Activated naive CD8-positive, alpha-beta T cell treated with anti-CD3 and anti-CD28 coated beads for 36 hours (primary cell): Measurements from ENCODE around the gene MTHFR. TPM values are rescaled to one million over a fixed set of nuclear protein-coding genes. Genes with fewer than 3 reads are reported as not detected.

Experiments used
- DNase-seq: peaks from one replicate; pipeline ENCODE4 v3.0.0; 2021
- H3K27ac Mint-ChIP-seq: one replicate; pipeline ENCODE4 v1.8.0; 2022; ENCODE audit warnings: mild to moderate bottlenecking, moderate library complexity, mixed read lengths
- H3K27me3 Mint-ChIP-seq: one replicate; pipeline ENCODE4 v1.8.0; 2022; ENCODE audit warnings: mild to moderate bottlenecking, mixed read lengths
- H3K36me3 Mint-ChIP-seq: one replicate; pipeline ENCODE4 v1.8.0; 2021; ENCODE audit warnings: mild to moderate bottlenecking, mixed read lengths
- H3K4me1 Mint-ChIP-seq: one replicate; pipeline ENCODE4 v1.8.0; 2021; ENCODE audit warnings: mixed read lengths
- H3K4me3 Mint-ChIP-seq: one replicate; pipeline ENCODE4 v1.8.0; 2022; ENCODE audit warnings: mild to moderate bottlenecking, moderate library complexity, mixed read lengths
- H3K9me3 Mint-ChIP-seq: one replicate; pipeline ENCODE4 v1.8.0; 2022; ENCODE audit warnings: mixed read lengths
- total RNA-seq, 2 experiments: library from RNA; stranded (reverse); gene quantifications; one replicate each; pipeline ENCODE4 v1.2.3, GENCODE V29; 2021

MTHFR gene
- total RNA-seq, result 10 to 100 TPM; 11.0 to 12.2 TPM

DNA sequence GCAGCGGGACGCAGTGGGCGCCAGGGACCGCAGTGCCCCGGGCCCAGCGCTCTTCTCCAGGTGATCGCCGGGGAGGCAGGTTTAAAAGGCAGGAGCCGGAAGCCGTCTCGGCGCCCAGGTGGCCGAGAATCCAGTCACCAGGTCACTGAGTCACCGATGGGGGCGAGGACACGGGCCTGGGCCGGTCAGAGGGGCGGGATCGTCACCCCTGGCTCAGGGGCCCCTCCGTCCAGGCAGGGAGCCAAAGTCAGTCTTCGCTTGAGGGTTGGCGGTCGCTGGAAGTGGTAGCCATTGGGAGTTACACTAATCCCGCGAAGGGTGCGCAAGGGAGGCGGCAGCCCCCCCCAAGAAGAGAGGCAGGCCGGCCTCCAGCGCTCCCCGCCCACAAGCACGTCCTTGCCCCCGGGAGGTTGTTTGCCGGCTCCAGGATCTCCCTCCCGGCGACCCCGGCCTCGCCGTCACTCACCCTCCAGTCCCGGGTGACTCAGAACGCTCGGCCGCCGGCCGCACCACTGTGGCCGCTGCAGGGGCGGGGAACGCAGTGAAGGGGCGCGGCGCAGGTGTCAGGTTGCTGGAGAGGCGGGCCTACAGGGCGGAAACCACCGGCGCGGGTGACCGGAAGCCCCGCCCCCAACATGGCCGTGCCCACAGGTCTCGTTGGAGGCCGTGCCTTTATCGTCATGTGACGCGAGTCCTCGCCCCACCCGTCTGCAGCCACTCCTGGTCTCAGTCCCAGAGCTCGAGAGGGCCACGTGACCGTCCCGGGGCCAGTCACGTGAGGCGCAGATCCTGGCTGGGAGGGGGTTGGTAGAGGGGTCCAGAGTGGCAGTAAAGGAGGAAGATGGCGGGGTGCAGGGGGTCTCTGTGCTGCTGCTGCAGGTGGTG is at the start of gene MTHFR, which contains the start of gene CLCN6:
MTHFR (minus strand) TSS at position 543 of the 885 bp plus-strand sequence. CDS start 2,848 bp downstream, outside the sequence.
CLCN6 (plus strand) TSS at position 770 of the 885 bp plus-strand sequence; CDS start at position 842, 72 bp downstream.
- H3K36me3 Mint-ChIP-seq, result peaks cover 4% of the 10 kb centered on the region
- H3K27me3 Mint-ChIP-seq, result no peaks in the 10 kb centered on the region
- H3K27ac Mint-ChIP-seq, result peak within 1 kb of the TSS; percentile 87
- peaks cover 49% of the 10 kb centered on the region for H3K4me1 Mint-ChIP-seq
- no peaks in the 10 kb centered on the region for H3K9me3 Mint-ChIP-seq
- DNase-seq, result peak; percentile 99
- peak within 1 kb of the TSS; percentile 93 for H3K4me3 Mint-ChIP-seq

DNA sequence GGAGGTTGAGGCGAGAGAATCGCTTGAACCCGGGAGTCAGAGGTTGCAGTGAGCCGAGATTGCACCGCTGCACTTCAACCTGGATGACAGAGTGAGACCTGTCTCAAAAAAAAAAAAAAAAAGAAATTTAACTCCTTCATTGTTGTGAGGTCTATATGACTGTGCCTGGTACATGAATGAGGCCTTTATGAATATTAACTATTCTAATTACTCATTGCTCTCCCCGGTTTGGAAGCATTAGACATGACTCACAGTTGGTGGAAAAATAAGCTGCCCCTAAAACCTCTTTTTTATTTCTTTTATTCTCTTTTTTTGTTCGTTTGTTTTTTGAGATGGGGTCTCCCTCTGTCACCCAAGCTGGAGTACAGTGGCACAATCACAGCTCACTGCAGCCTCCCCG is 49.7 kb upstream of the MTHFR start:
- H3K9me3 Mint-ChIP-seq, result no peaks in the 10 kb centered on the region
- peaks cover 70% of the 10 kb centered on the region for H3K27me3 Mint-ChIP-seq
- H3K27ac Mint-ChIP-seq, result no peak overlapping the region
- no peak overlapping the region for H3K4me3 Mint-ChIP-seq
- peaks cover 12% of the 10 kb centered on the region for H3K4me1 Mint-ChIP-seq
- H3K36me3 Mint-ChIP-seq, result no peaks in the 10 kb centered on the region
- DNase-seq, result no peak

DNA sequence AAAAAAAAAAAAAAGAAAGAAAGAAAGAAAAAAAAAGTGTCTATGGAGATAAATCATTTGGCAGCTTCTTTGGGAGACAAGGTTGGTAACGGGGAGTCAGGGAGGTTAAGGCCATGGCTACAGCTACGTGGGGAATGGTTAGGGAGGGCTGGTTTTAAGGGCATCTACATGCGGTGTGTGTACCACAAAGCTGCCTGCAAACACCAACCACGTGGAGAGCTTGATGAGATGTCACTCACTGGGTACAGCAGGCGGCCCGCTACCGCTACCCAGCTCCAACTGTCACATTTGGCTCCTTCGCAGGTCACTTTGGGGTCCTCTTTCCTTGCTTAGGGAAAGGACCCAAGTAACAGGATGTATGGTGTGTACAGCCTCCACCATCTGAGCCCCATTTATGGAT is 48.8 kb upstream of the MTHFR start:
- Mint-ChIP-seq H3K27me3 (peaks cover 61% of the 10 kb centered on the region), H3K36me3 (no peaks in the 10 kb centered on the region), H3K4me3 (no peak overlapping the region), H3K9me3 (no peaks in the 10 kb centered on the region), H3K27ac (no peak overlapping the region), H3K4me1 (peaks cover 12% of the 10 kb centered on the region)
- DNase-seq, result no peak

DNA sequence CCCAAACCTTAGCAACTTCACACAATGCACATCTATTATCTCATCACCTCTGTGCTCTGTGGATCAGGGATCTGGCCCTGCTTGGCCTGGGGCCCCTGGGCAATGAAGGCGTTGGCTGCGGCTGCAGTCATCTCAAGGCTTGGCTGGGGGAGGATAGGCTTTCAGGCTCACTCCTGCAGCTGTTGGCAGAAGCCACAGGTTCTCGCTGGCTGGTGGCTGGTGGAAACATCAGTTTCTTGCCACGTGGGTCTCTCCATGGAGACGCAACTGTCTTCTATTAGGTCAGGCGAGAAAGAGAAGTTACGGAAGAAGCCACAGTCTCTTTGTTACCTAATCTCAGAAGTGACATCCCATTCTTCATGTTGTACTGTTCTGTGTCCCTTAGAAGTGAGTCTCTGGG is 45.4 kb upstream of the MTHFR start:
- Mint-ChIP-seq H3K27ac (no peak overlapping the region), H3K27me3 (peaks cover 32% of the 10 kb centered on the region), H3K4me3 (no peak overlapping the region), H3K9me3 (no peaks in the 10 kb centered on the region), H3K4me1 (no peaks in the 10 kb centered on the region), H3K36me3 (peaks cover 2% of the 10 kb centered on the region)
- no peak for DNase-seq

DNA sequence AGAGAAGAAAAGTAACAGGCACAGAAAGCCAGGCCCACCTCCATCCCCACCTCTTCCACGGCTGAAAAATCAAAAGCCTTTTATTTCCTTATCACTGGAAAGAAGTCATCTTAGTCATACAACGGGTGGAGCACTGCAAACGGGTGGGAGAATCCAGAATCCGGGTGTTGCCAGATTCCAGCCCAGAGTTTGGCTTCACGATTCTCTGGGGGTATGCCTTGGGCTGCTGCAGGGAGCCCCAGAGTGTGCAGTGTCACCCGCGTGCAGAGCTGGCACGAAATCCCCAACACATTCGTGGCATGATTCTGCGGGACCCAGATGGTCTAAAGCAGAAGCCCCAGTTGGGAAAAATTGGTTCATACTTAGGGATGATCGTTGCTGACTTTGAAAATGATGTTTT is 44.4 kb upstream of the MTHFR start:
- Mint-ChIP-seq H3K4me1 (no peaks in the 10 kb centered on the region), H3K4me3 (no peak overlapping the region), H3K27ac (no peak overlapping the region), H3K9me3 (no peaks in the 10 kb centered on the region), H3K27me3 (peaks cover 22% of the 10 kb centered on the region), H3K36me3 (peaks cover 6% of the 10 kb centered on the region)
- DNase-seq, result no peak

DNA sequence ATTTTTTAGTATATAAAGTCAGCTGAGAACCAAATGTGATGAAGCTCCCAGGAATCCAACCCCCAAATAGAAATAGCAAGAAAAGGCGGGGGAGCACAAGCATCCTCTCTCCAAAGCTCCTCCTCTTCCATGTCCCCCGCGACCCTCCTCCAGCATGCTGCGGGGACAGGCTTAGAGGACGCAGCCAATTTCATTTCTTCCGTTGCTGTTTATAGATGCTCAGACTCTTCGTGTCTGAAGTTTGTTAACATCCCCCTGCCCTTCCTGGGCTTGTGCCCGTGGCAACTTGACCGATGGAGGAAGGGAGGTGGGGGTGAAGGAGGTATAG is 42.6 kb upstream of the MTHFR start:
- Mint-ChIP-seq H3K27me3 (peaks cover 9% of the 10 kb centered on the region), H3K36me3 (peaks cover 12% of the 10 kb centered on the region), H3K27ac (no peak overlapping the region), H3K4me1 (no peaks in the 10 kb centered on the region), H3K4me3 (no peak overlapping the region), H3K9me3 (no peaks in the 10 kb centered on the region)
- no peak for DNase-seq

DNA sequence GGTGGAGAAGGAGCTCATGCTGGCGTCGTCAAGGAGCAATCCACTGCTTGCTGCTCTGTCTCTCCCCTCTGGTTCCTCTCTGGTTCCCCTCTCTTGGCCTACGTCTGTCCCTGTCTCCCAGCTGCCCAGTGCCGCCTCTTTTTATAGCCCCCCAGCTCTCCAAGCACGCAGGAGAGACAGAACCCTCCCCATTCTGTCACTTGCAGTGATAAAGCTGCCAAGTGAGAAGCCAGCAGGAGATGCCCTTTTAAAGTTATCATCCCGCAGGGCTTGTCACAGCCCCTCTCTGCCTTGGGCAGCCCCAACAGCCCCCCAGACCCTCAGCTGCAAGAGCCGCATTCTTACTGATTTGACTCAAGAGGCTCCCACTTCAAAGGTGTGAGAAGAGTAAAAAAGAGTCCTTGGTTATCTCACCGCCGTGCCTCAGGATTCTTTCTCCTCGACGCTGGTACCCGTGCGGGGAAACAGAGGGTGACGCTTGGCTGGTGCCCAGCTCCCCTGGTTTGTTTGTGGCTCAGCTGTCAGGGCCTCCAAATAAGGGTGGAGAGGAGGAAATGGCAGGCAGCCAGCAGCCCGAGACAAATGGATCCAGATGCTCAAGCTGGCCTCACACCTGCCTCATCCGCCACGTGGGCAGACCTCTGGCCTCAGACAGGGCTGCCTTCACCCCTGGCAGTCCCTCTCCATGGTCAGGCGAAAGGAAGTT is 42.1 kb upstream of the MTHFR start, which contains the start of gene NPPA:
NPPA (minus strand) TSS at position 117 of the 706 bp plus-strand sequence; CDS start at position 18, 99 bp downstream.
- no peak within 1 kb of the TSS for H3K4me3 Mint-ChIP-seq
- peaks cover 12% of the 10 kb centered on the region for H3K36me3 Mint-ChIP-seq
- H3K4me1 Mint-ChIP-seq, result no peaks in the 10 kb centered on the region
- H3K9me3 Mint-ChIP-seq, result no peaks in the 10 kb centered on the region
- no peak within 1 kb of the TSS for H3K27ac Mint-ChIP-seq
- no peak for DNase-seq
- H3K27me3 Mint-ChIP-seq, result peaks cover 4% of the 10 kb centered on the region

DNA sequence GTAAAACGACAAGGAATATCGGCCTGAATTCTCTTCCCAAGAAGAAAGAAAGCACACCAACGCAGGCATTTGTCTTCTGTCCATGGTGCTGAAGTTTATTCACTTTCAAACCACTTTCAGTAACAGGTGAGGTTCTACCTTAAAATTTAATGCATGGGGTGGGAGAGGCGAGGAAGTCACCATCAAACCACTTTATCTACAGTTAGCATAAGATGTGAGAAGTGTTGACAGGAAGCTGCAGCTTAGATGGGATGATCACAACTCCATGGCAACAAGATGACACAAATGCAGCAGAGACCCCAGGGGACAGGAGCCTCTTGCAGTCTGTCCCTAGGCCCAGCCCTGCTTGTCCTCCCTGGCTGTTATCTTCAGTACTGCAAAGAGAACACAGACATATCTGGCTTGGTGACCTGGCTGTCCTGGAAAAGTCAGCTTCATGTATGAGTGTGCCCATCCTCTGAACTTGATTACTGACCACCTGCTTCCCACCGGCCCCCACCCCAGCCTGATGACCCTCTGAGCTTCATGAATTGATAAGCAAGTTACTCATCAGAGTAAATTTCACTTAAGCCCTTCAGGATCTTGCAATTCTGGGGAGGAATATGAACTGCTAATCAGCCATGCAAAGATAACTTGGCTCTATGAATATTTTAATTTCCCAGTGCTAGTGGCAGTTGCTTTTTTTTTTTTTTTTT is 40.0 kb upstream of the MTHFR start:
- Mint-ChIP-seq H3K27me3 (no peaks in the 10 kb centered on the region), H3K9me3 (no peaks in the 10 kb centered on the region), H3K4me1 (no peaks in the 10 kb centered on the region), H3K36me3 (peaks cover 16% of the 10 kb centered on the region), H3K27ac (no peak overlapping the region), H3K4me3 (no peak overlapping the region)
- DNase-seq, result no peak

DNA sequence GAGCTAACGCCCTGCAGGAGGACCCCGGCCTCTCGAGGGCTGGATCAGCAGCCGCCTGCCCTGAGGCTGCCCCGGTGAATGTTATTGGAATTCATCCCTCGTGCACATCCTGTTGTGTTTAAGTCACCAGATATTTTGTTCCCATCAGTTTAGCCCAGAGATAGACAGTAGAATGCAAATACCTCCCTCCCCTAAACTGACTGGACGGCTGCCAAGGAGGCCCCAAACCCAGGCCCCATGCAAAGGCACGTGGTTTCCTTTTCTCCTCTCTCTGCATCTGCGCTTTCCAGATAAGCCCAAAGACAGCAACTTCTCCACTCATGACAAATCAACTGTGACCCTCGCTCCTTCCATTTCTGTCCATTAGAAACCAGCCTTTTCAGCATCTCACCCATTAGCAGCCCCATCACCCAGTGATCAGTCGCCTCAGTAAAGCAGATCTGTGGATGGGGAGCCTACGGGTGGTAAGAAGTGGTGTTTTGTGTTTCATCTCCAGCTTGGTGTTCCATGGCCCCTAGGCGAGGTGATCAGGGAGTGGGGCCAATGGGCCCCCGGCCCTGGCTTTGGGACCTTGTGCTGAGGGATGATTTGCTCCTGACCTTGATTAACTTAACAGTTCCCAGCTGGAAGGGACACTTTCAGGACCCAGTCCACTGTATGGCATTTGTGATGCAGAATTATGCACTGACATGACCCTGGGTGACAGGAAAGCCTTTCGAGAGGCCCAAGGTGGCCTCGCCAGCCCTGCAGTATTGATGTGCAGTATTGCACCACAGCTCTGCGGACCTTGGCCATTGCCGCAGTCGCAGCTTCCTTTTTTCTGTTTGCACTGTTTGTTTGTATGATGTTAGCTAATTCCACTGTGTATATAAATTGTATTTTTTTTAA is 36.6 kb upstream of the MTHFR start:
- Mint-ChIP-seq H3K9me3 (no peaks in the 10 kb centered on the region), H3K27me3 (no peaks in the 10 kb centered on the region), H3K36me3 (peaks cover 17% of the 10 kb centered on the region)

DNA sequence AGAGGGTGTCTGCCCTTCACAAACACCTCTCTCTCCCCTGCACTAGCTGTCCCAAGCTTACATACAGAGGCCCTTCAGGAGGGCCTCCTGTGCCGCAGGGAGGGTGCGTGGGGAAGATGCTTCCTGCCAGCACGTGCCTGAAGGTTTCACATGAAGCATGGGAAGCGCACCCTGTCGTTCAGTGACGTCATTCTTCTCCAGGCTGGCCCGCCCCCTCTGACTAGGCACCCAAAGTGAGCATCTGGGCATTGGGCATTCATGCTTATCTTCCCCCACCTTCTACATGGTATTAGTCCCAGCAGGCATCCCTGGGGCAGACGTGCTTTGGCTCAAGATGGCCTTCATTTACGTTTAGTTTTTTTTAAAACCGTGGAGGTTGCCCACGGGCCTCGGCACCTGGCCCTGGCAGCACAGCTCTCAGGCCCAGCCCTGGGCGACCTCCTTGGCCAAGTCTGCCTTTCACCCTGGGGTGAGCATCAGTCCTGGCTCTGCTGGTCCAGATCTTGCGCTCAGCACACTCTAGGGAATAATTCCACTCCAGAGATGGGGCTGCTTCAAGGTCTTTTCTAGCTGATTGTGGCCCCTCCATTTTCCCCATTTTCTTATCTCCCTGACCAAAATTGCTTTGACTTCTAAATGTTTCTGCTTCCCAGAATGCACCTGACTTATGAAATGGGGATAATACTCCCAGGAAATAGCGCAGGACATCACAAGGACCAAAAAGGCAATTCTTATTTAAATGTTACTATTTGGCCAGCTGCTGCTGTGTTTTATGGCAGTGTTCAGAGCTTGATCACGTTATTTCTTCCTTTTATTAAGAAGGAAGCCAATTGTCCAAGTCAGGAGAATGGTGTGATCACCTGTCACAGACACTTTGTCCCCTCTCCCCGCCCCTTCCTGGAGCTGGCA is 35.7 kb upstream of the MTHFR start:
- Mint-ChIP-seq H3K9me3 (no peaks in the 10 kb centered on the region), H3K27ac (no peak overlapping the region), H3K36me3 (peaks cover 17% of the 10 kb centered on the region), H3K4me3 (no peak overlapping the region), H3K27me3 (no peaks in the 10 kb centered on the region), H3K4me1 (peaks cover 2% of the 10 kb centered on the region)
- DNase-seq, result no peak

More for the DNA sequence above, 36.6 kb upstream of the MTHFR start:
- no peak for DNase-seq
- no peak overlapping the region for H3K27ac Mint-ChIP-seq
- no peak overlapping the region for H3K4me3 Mint-ChIP-seq
- H3K4me1 Mint-ChIP-seq, result peaks cover 2% of the 10 kb centered on the region

DNA sequence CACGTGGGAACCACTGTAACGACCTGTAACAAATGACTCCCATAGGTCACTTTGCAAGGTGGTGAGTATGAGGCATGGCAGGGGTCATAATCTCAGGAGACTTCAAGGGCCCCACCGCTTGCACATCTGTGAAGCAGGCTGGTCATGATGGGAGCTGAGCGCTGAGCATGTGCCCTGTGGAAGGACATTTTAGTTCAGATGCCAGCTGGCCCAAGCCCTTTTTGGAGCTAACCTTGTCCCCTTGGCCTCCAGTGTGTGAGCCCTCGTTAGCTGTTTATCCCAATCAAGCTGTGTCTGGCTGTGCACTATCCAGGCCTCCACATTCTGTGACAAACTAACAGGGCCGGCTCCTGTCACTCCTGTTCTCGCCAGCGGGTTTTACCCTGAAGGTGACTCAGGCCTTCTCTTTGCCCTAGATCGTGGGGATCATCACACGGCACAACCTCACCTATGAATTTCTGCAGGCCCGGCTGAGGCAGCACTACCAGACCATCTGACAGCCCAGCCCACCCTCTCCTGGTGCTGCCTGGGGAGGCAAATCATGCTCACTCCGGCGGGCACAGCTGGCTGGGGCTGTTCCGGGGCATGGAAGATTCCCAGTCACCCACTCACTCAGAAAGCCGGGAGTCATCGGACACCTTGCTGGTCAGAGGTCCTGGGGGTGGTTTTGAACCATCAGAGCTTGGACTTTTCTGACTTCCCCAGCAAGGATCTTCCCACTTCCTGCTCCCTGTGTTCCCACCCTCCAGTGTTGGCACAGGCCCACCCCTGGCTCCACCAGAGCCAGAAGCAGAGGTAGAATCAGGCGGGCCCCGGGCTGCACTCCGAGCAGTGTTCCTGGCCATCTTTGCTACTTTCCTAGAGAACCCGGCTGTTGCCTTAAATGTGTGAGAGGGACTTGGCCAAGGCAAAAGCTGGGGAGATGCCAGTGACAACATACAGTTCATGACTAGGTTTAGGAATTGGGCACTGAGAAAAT is 34.3 kb upstream of the MTHFR start:
- Mint-ChIP-seq H3K9me3 (no peaks in the 10 kb centered on the region), H3K4me3 (no peak overlapping the region), H3K27ac (no peak overlapping the region), H3K4me1 (peaks cover 2% of the 10 kb centered on the region), H3K36me3 (peaks cover 13% of the 10 kb centered on the region), H3K27me3 (no peaks in the 10 kb centered on the region)
- no peak for DNase-seq

DNA sequence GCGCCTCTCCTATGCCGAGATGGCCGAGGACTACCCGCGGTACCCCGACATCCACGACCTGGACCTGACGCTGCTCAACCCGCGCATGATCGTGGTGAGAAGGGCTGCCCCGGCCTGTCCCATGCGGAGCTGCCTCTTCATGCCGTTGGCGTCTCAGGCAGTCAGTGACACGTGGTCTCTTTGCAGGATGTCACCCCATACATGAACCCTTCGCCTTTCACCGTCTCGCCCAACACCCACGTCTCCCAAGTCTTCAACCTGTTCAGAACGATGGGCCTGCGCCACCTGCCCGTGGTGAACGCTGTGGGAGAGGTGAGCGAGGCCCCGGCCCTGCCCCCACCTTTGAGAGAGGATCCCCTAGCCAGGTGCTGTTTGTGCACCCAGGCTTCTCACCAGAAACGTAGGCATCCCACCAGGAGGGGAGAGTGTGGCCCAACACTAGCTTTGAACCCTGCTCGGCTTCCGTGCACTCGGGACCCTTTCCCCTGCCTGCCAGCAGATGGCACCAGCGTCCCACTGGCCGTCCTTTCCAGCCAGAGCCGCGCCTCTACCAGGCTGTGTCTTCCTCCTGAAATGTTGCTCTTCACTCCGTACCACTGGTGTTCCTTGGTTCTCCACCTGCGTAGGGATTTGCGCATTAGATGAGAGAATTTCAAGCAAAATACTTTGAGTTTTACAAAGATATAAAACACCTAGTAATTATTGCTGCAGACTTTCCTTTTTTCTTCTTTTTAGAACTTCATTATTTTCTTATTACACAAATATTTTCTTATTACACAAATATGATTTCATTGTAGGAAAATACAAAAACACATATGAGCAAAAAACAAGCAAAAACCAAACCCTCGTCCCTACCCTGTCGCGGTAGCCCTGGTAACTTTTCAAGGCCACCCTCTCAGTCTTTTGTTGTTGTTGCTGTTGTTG is 32.8 kb upstream of the MTHFR start:
- Mint-ChIP-seq H3K4me1 (peaks cover 2% of the 10 kb centered on the region), H3K4me3 (no peak overlapping the region), H3K9me3 (no peaks in the 10 kb centered on the region), H3K27me3 (no peaks in the 10 kb centered on the region), H3K27ac (no peak overlapping the region), H3K36me3 (peaks cover 6% of the 10 kb centered on the region)
- peak; percentile 71 for DNase-seq
